ENCODE measurements around the gene CASK.

Gene CASK

GRCh38 chrX:41889317-41890025 lies 33.9 kb downstream of the CASK start:
- no peak for TF ChIP-seq CTCF (conservative IDR thresholded peaks at IDR 0.05; ENCODE audit: low read depth, low read length)
- no peak for DNase-seq (ENCODE audit: low read depth)
- no peak overlapping the region for H3K4me3 ChIP-seq (ENCODE audit: low read length)

GRCh38 chrX:41887691-41888090 lies 35.7 kb downstream of the CASK start:
- no peak for DNase-seq (ENCODE audit: low read depth)
- no peak overlapping the region for H3K4me3 ChIP-seq (ENCODE audit: low read length)
- TF ChIP-seq CTCF (conservative IDR thresholded peaks at IDR 0.05; ENCODE audit: low read depth, low read length) = no peak

- DNase-seq (ENCODE audit: low read depth) = no peak
- TF ChIP-seq CTCF (conservative IDR thresholded peaks at IDR 0.05; ENCODE audit: low read depth, low read length) = no peak
- no peak overlapping the region for H3K4me3 ChIP-seq (ENCODE audit: low read length)
Observed at GRCh38 chrX:41885724-41886123, 37.6 kb downstream of the CASK start.

- no peak for TF ChIP-seq CTCF (conservative IDR thresholded peaks at IDR 0.05; ENCODE audit: low read depth, low read length)
- no peak for DNase-seq (ENCODE audit: low read depth)
- H3K4me3 ChIP-seq (ENCODE audit: low read length) = no peak overlapping the region
Observed at GRCh38 chrX:41881166-41881565, 42.2 kb downstream of the CASK start.

GRCh38 chrX:41877167-41877566 lies 46.2 kb downstream of the CASK start:
- H3K4me3 ChIP-seq (ENCODE audit: low read length) = no peak overlapping the region
- DNase-seq (ENCODE audit: low read depth) = no peak
- TF ChIP-seq CTCF (conservative IDR thresholded peaks at IDR 0.05; ENCODE audit: low read depth, low read length) = no peak

GRCh38 chrX:41875142-41875541 lies 48.2 kb downstream of the CASK start:
- H3K4me3 ChIP-seq (ENCODE audit: low read length) = no peak overlapping the region
- DNase-seq (ENCODE audit: low read depth) = no peak
- no peak for TF ChIP-seq CTCF (conservative IDR thresholded peaks at IDR 0.05; ENCODE audit: low read depth, low read length)

- H3K4me3 ChIP-seq (ENCODE audit: low read length) = no peak overlapping the region
- DNase-seq (ENCODE audit: low read depth) = no peak
- no peak for TF ChIP-seq CTCF (conservative IDR thresholded peaks at IDR 0.05; ENCODE audit: low read depth, low read length)
Observed at GRCh38 chrX:41870719-41871151, 52.6 kb downstream of the CASK start.

Measured in retinal pigment epithelial cell (primary cell).